ENCODE results near the gene RALGAPA2.

GRCh38 chr20:20606050-20606449, 106.4 kb downstream of the RALGAPA2 start:
- TF ChIP-seq CTCF (IDR thresholded peaks at IDR 0.05) = no peak
- no peak for TF ChIP-seq ZFX (IDR thresholded peaks at IDR 0.05; ENCODE audit: borderline replicate concordance)
